HCT116 (cell line): Measurements from ENCODE around the gene TSR1. TPM values are rescaled to one million over a fixed set of nuclear protein-coding genes. Genes with fewer than 3 reads are reported as not detected.

Source experiments
- ATAC-seq: fragments of 200-7000 bp; cut with Tn5 transposase; 2 replicates; pipeline ENCODE4 v1.9.1; 2020; ENCODE audit warnings: mild to moderate bottlenecking, moderate library complexity
- BruUV-seq: library from RNA; stranded (reverse); fragments of 400-500 nt; replicated peaks from 2 replicates; lab custom pipeline; 2021; lab: Mats Ljungman, UMichigan
- CTCF ChIA-PET: fragments of 300-600 bp; sonication (Branson Sonifier 250); formaldehyde crosslinking; loops from one replicate; lab custom pipeline; 2021; ENCODE audit warnings: antibody characterized with exemption; lab: Charles Lee
- POLR2A ChIA-PET: fragments of 300-600, 350-600 bp; sonication (Branson Sonifier 250); formaldehyde crosslinking; loops from one replicate; lab custom pipeline; 2021; ENCODE audit warnings: antibody characterized with exemption; lab: Charles Lee
- RAD21 ChIA-PET, 2 experiments: fragments of 300-600 bp; sonication (Branson Sonifier 250); formaldehyde crosslinking; loops; one replicate each; lab custom pipeline; 2023; ENCODE audit warnings: low total read pairs in 2 of 2; ENCODE audit not compliant: uncharacterized antibody in 2 of 2, unreplicated experiment in 2 of 2, low non-redundant PET in 1 of 2; lab: Charles Lee
- DNase-seq: peaks from one replicate; pipeline ENCODE4 v3.0.0-alpha.2; 2010; ENCODE audit warnings: low read depth, low spot score
- H2AFZ ChIP-seq: fragments of 200-600 bp; shearing (Covaris generic), sonication (generic); 2 replicates; pipeline ENCODE4 v1.6.1; 2017; ENCODE audit warnings: low read depth, mixed run types, mixed read lengths, antibody characterized with exemption, low read length; ENCODE audit not compliant: poor library complexity, severe bottlenecking
- H3K27ac ChIP-seq: 2 replicates; pipeline ENCODE4 v1.5.1; 2012; ENCODE audit warnings: low read depth, low read length
- H3K27me3 ChIP-seq: fragments of 200-600 bp; sonication (generic); 2 replicates; pipeline ENCODE4 v1.6.1; 2016; ENCODE audit warnings: mixed run types, low read length, mixed read lengths; ENCODE audit not compliant: insufficient read depth
- H3K36me3 ChIP-seq, 2 experiments: fragments of 200-500 bp in 1 of 2; fragments of 200-600 bp in 1 of 2; sonication (Bioruptor generic) in 1 of 2; sonication (generic) in 1 of 2; 2 replicates each; pipeline versions ENCODE4 v1.5.1 to v1.6.1; 2014 to 2016; ENCODE audit warnings: low read length in 2 of 2, inconsistent platforms in 1 of 2, mixed read lengths in 1 of 2, mixed run types in 1 of 2; ENCODE audit not compliant: insufficient read depth in 2 of 2, control insufficient read depth in 1 of 2
- H3K4me1 ChIP-seq, 2 experiments: fragments of 200-600 bp in 1 of 2; sonication (generic) in 1 of 2; 2 replicates each; pipeline versions ENCODE4 v1.5.1 to v1.6.1; 2012 to 2017; ENCODE audit warnings: low read length in 2 of 2, inconsistent platforms in 1 of 2, mild to moderate bottlenecking in 1 of 2, mixed read lengths in 1 of 2, mixed run types in 1 of 2, moderate library complexity in 1 of 2; ENCODE audit not compliant: insufficient read depth in 2 of 2, control insufficient read depth in 1 of 2
- H3K4me2 ChIP-seq: fragments of 200-600 bp; sonication (generic); 2 replicates; pipeline ENCODE4 v1.6.1; 2017; ENCODE audit warnings: mixed run types, low read length, mixed read lengths
- H3K4me3 ChIP-seq, 2 experiments: fragments of 200-600 bp in 1 of 2; sonication (generic) in 1 of 2; replicated peaks in 1 of 2; 2 replicates each; pipeline ENCODE4 v1.5.1; 2011 to 2016; ENCODE audit warnings: low read length in 2 of 2, control low read depth in 1 of 2, low read depth in 1 of 2, mild to moderate bottlenecking in 1 of 2, mixed read lengths in 1 of 2, mixed run types in 1 of 2
- H3K79me2 ChIP-seq: fragments of 200-600 bp; sonication (generic); 2 replicates; pipeline ENCODE4 v1.6.1; 2017; ENCODE audit warnings: mild to moderate bottlenecking, mixed run types, low read length, moderate library complexity, mixed read lengths; ENCODE audit not compliant: insufficient read depth
- H3K9ac ChIP-seq: fragments of 200-600 bp; sonication (generic); 2 replicates; pipeline ENCODE4 v1.6.1; 2016; ENCODE audit warnings: low read length, mixed read lengths
- H3K9me2 ChIP-seq: fragments of 200-600 bp; sonication (generic), shearing (Covaris generic); 2 replicates; pipeline ENCODE4 v1.6.1; 2017; ENCODE audit warnings: mixed run types, mild to moderate bottlenecking, moderate library complexity; ENCODE audit not compliant: insufficient read depth
- H3K9me3 ChIP-seq, 2 experiments: fragments of 200-500 bp in 1 of 2; fragments of 200-600 bp in 1 of 2; sonication (Bioruptor generic) in 1 of 2; sonication (generic) in 1 of 2; 2 replicates each; pipeline ENCODE4 v1.6.1; 2014 to 2017; ENCODE audit warnings: low read length in 2 of 2, mixed read lengths in 2 of 2, inconsistent platforms in 1 of 2, low read depth in 1 of 2, mild to moderate bottlenecking in 1 of 2, mixed run types in 1 of 2, moderate library complexity in 1 of 2; ENCODE audit not compliant: control insufficient read depth in 1 of 2, insufficient read depth in 1 of 2
- H4K20me1 ChIP-seq: fragments of 200-600 bp; sonication (generic), shearing (Covaris generic); 2 replicates; pipeline ENCODE4 v1.6.1; 2017; ENCODE audit warnings: mixed run types, mild to moderate bottlenecking, moderate library complexity; ENCODE audit not compliant: insufficient read depth
- CBX3 ChIP-seq: IDR thresholded peaks from 2 replicates; pipeline ENCODE4 v1.6.1; 2012; ENCODE audit warnings: low read depth
- CEBPB ChIP-seq: IDR thresholded peaks from 2 replicates; pipeline ENCODE4 v1.6.1; 2012; ENCODE audit warnings: low read depth
- EGR1 ChIP-seq: IDR thresholded peaks from 2 replicates; pipeline ENCODE4 v1.6.1; 2012; ENCODE audit warnings: low read depth
- EZH2 ChIP-seq: fragments of 200-600 bp; sonication (generic); IDR thresholded peaks from 2 replicates; pipeline ENCODE4 v1.6.1; 2017; ENCODE audit warnings: antibody characterized with exemption, mixed run types
- JUND ChIP-seq: IDR thresholded peaks from 2 replicates; pipeline ENCODE4 v1.6.1; 2012
- POLR2A ChIP-seq: IDR thresholded peaks from 2 replicates; pipeline ENCODE4 v1.7.0; 2011; ENCODE audit warnings: borderline replicate concordance; ENCODE audit not compliant: insufficient read depth, insufficient read length; ENCODE audit errors: extremely low read depth
- RAD21 ChIP-seq: IDR thresholded peaks from 2 replicates; pipeline ENCODE4 v1.6.1; 2012; ENCODE audit warnings: low read depth, mild to moderate bottlenecking
- REST ChIP-seq: IDR thresholded peaks from 2 replicates; pipeline ENCODE4 v1.6.1; 2012; ENCODE audit warnings: low read depth
- SP1 ChIP-seq: IDR thresholded peaks from 2 replicates; pipeline ENCODE4 v1.6.1; 2012; ENCODE audit warnings: low read depth
- SRF ChIP-seq: IDR thresholded peaks from 2 replicates; pipeline ENCODE4 v1.6.1; 2012; ENCODE audit warnings: low read depth
- TCF7L2 ChIP-seq: IDR thresholded peaks from 2 replicates; pipeline ENCODE4 v1.7.0; 2011; ENCODE audit warnings: borderline replicate concordance, inconsistent platforms; ENCODE audit not compliant: insufficient read depth, insufficient read length; ENCODE audit errors: extremely low read depth
- YY1 ChIP-seq: IDR thresholded peaks from 2 replicates; pipeline ENCODE4 v1.6.1; 2011; ENCODE audit warnings: low read length, low read depth, moderate library complexity, mild to moderate bottlenecking; ENCODE audit not compliant: insufficient replicate concordance; ENCODE audit errors: extremely low read depth
- ZBTB33 ChIP-seq: IDR thresholded peaks from 2 replicates; pipeline ENCODE4 v1.6.1; 2011; ENCODE audit warnings: mild to moderate bottlenecking, low read length, moderate library complexity; ENCODE audit not compliant: insufficient replicate concordance; ENCODE audit errors: extremely low read depth
- ZFX ChIP-seq: fragments of 450-650 bp; IDR thresholded peaks from 2 replicates; pipeline ENCODE4 v1.6.1; 2017
- ZNF274 ChIP-seq: fragments of 200-500 bp; sonication (Bioruptor generic); IDR thresholded peaks from 2 replicates; pipeline ENCODE4 v1.6.1; 2014; ENCODE audit warnings: mild to moderate bottlenecking, low read depth, low read length, inconsistent platforms
- intact Hi-C: fragments of 100-400 bp; cut with micrococcal nuclease; formaldehyde crosslinking; loops from 2 replicates; pipeline ENCODE4 v1.10.0; 2022
- total RNA-seq: library from RNA; stranded (reverse); gene quantifications from one replicate; pipeline ENCODE4 v1.2.1, GENCODE V29; 2021; ENCODE audit not compliant: unreplicated experiment

TSR1 gene
- total RNA-seq, 1 experiment from 2014 or later = 77.2 TPM

GRCh38 chr17:2369551-2370210, 33.4 kb upstream of the TSR1 start:
- ChIA-PET POLR2A (no interaction called here), CTCF (interaction anchor here (1.4 to 3.6 kb wide), 3 partner anchors 13 to 46 kb away, joined by 4 to 12 read pairs (median 6); no protein-coding TSS in a partner anchor), RAD21 (no interaction called here)
- DNase-seq (no peak), ATAC-seq (peak; percentile 51)
- intact Hi-C loops = no loop called here
- Histone ChIP-seq H3K9ac (no peak overlapping the region), H3K4me3 (no peak overlapping the region), H3K79me2 (no peaks in the 10 kb centered on the region), H3K27me3 (no peaks in the 10 kb centered on the region), H3K27ac (no peak overlapping the region), H3K36me3 (no peaks in the 10 kb centered on the region; a peak in 3 of 4 replicates), H3K9me2 (no peaks in the 10 kb centered on the region), H3K4me2 (no peak overlapping the region), H4K20me1 (no peaks in the 10 kb centered on the region), H3K4me1 (no peaks in the 10 kb centered on the region), H2AFZ (no peak overlapping the region), H3K9me3 (no peaks in the 10 kb centered on the region)
- no TSS peak for BruUV-seq
- no peak for TF ChIP-seq CEBPB
- no peak for TF ChIP-seq ZBTB33
- TF ChIP-seq CBX3 = no peak
- TF ChIP-seq SRF = no peak
- TF ChIP-seq RAD21 = no peak
- no peak for TF ChIP-seq POLR2A
- TF ChIP-seq ZFX = no peak
- TF ChIP-seq JUND = no peak
- no peak for TF ChIP-seq YY1
- TF ChIP-seq SP1 = no peak
- TF ChIP-seq EGR1 = no peak
- no peak for TF ChIP-seq REST
- no peak for TF ChIP-seq EZH2
- no peak for TF ChIP-seq TCF7L2
- no peak for TF ChIP-seq ZNF274
